Activated T-helper 1 cell treated with anti-CD3 and anti-CD28 coated beads, Interleukin-12 subunit alpha, Interleukin-12 subunit beta, Interleukin-2, Interleukin-4 antibody, amounts not matched to agents 30 ng/mL and 10 ng/mL and 1 ng/mL, durations not matched to agents 14 hours and 24 hours and 36 hours (primary cell): ENCODE data around the gene SND1. TPM values are rescaled to one million over a fixed set of nuclear protein-coding genes. Genes with fewer than 3 reads are reported as not detected.

ENCODE experiments used
- DNase-seq: peaks from one replicate; pipeline ENCODE4 v3.0.0; 2021; ENCODE audit warnings: low spot score
- H3K27ac Mint-ChIP-seq: one replicate; pipeline ENCODE4 v1.8.0; 2021; ENCODE audit warnings: mild to moderate bottlenecking, mixed read lengths
- H3K27me3 Mint-ChIP-seq: one replicate; pipeline ENCODE4 v1.8.0; 2022; ENCODE audit warnings: mild to moderate bottlenecking, moderate library complexity, mixed read lengths; ENCODE audit not compliant: insufficient read depth
- H3K36me3 Mint-ChIP-seq: one replicate; pipeline ENCODE4 v1.8.0; 2021; ENCODE audit warnings: low read depth, mixed read lengths
- H3K4me1 Mint-ChIP-seq: one replicate; pipeline ENCODE4 v1.8.0; 2021; ENCODE audit warnings: low read depth, mixed read lengths
- H3K4me3 Mint-ChIP-seq: one replicate; pipeline ENCODE4 v1.8.0; 2021; ENCODE audit warnings: mild to moderate bottlenecking, moderate library complexity, mixed read lengths
- H3K9me3 Mint-ChIP-seq: one replicate; pipeline ENCODE4 v1.8.0; 2021; ENCODE audit warnings: mixed read lengths
- intact Hi-C: fragments of 100-400 bp; cut with micrococcal nuclease; formaldehyde crosslinking; loops from one replicate; pipeline ENCODE4 v1.15.1; 2024
- total RNA-seq: library from RNA; stranded (reverse); gene quantifications from 2 replicates; pipeline ENCODE4 v1.2.3, GENCODE V29; 2022

Gene SND1
- total RNA-seq, 1 donor from 2014 or later: 292 TPM

GRCh38 chr7:128033246-128033645, 381.3 kb downstream of the SND1 start:
- no peak for DNase-seq
- intact Hi-C loops: loop anchor here (2.0 to 10.0 kb wide), 3 partner anchors 69 to 448 kb away; partner anchors contain the start of genes ARF5 and GCC1
- H3K4me1 Mint-ChIP-seq: no peaks in the 10 kb centered on the region
- no peak overlapping the region for H3K4me3 Mint-ChIP-seq
- no peak overlapping the region for H3K27ac Mint-ChIP-seq
- no peaks in the 10 kb centered on the region for H3K9me3 Mint-ChIP-seq
- peaks cover 24% of the 10 kb centered on the region for H3K36me3 Mint-ChIP-seq
- H3K27me3 Mint-ChIP-seq: peaks cover 23% of the 10 kb centered on the region

GRCh38 chr7:128034825-128035224, 382.8 kb downstream of the SND1 start:
- no peaks in the 10 kb centered on the region for H3K9me3 Mint-ChIP-seq

GRCh38 chr7:128035712-128036111, 383.7 kb downstream of the SND1 start:
- no peaks in the 10 kb centered on the region for H3K9me3 Mint-ChIP-seq
- peaks cover 14% of the 10 kb centered on the region for H3K27me3 Mint-ChIP-seq
- H3K4me3 Mint-ChIP-seq: no peak overlapping the region
- peaks cover 6% of the 10 kb centered on the region for H3K36me3 Mint-ChIP-seq
- intact Hi-C loops: loop anchor here (10.0 kb wide), 1 partner anchor 451 kb away; the partner anchor contains the start of genes ARF5 and GCC1
- H3K4me1 Mint-ChIP-seq: no peaks in the 10 kb centered on the region
- H3K27ac Mint-ChIP-seq: no peak overlapping the region
- DNase-seq: no peak

More at GRCh38 chr7:128034825-128035224, 382.8 kb downstream of the SND1 start:
- no peak for DNase-seq
- intact Hi-C loops: loop anchor here (5.0 to 10.0 kb wide), 2 partner anchors 67 to 450 kb away; partner anchors contain the start of genes ARF5 and GCC1
- H3K27ac Mint-ChIP-seq: no peak overlapping the region
- peaks cover 10% of the 10 kb centered on the region for H3K36me3 Mint-ChIP-seq
- H3K4me3 Mint-ChIP-seq: no peak overlapping the region
- no peaks in the 10 kb centered on the region for H3K4me1 Mint-ChIP-seq
- H3K27me3 Mint-ChIP-seq: peaks cover 21% of the 10 kb centered on the region

GRCh38 chr7:128036226-128036940, 384.4 kb downstream of the SND1 start:
- intact Hi-C loops: loop anchor here (10.0 kb wide), 1 partner anchor 452 kb away; the partner anchor contains the start of genes ARF5 and GCC1
- no peak overlapping the region for H3K4me3 Mint-ChIP-seq

GRCh38 chr7:128037081-128037480, 385.1 kb downstream of the SND1 start:
- no peak overlapping the region for H3K4me3 Mint-ChIP-seq
- H3K27ac Mint-ChIP-seq: no peak overlapping the region
- DNase-seq: no peak
- H3K4me1 Mint-ChIP-seq: no peaks in the 10 kb centered on the region
- peaks cover 7% of the 10 kb centered on the region for H3K36me3 Mint-ChIP-seq
- no peaks in the 10 kb centered on the region for H3K9me3 Mint-ChIP-seq
- intact Hi-C loops: loop anchor here (10.0 kb wide), 1 partner anchor 452 kb away; the partner anchor contains the start of genes ARF5 and GCC1
- H3K27me3 Mint-ChIP-seq: peaks cover 10% of the 10 kb centered on the region

More at GRCh38 chr7:128036226-128036940, 384.4 kb downstream of the SND1 start:
- Mint-ChIP-seq H3K36me3 (peaks cover 6% of the 10 kb centered on the region), H3K4me1 (no peaks in the 10 kb centered on the region), H3K27me3 (peaks cover 13% of the 10 kb centered on the region), H3K9me3 (no peaks in the 10 kb centered on the region), H3K27ac (no peak overlapping the region)
- no peak for DNase-seq

- peaks cover 8% of the 10 kb centered on the region for H3K36me3 Mint-ChIP-seq
- peaks cover 9% of the 10 kb centered on the region for H3K27me3 Mint-ChIP-seq
- H3K4me3 Mint-ChIP-seq: no peak overlapping the region
- H3K4me1 Mint-ChIP-seq: no peaks in the 10 kb centered on the region
- H3K27ac Mint-ChIP-seq: no peak overlapping the region
- no peak for DNase-seq
- H3K9me3 Mint-ChIP-seq: no peaks in the 10 kb centered on the region
- intact Hi-C loops: loop anchor here (10.0 kb wide), 1 partner anchor 453 kb away; the partner anchor contains the start of genes ARF5 and GCC1
Measured at GRCh38 chr7:128037880-128038619, 386.1 kb downstream of the SND1 start.

GRCh38 chr7:128039544-128039953, 387.6 kb downstream of the SND1 start:
- Mint-ChIP-seq H3K4me3 (no peak overlapping the region), H3K4me1 (peaks cover 8% of the 10 kb centered on the region), H3K36me3 (peaks cover 5% of the 10 kb centered on the region), H3K9me3 (no peaks in the 10 kb centered on the region), H3K27ac (no peak overlapping the region), H3K27me3 (no peaks in the 10 kb centered on the region)
- DNase-seq: no peak
- intact Hi-C loops: loop anchor here (10.0 kb wide), 1 partner anchor 455 kb away; the partner anchor contains the start of genes ARF5 and GCC1

GRCh38 chr7:128040205-128040604, 388.2 kb downstream of the SND1 start:
- Mint-ChIP-seq H3K36me3 (peaks cover 6% of the 10 kb centered on the region), H3K4me1 (peaks cover 11% of the 10 kb centered on the region), H3K4me3 (no peak overlapping the region), H3K9me3 (no peaks in the 10 kb centered on the region), H3K27ac (no peak overlapping the region), H3K27me3 (no peaks in the 10 kb centered on the region)
- intact Hi-C loops: no loop called here
- no peak for DNase-seq

- H3K4me1 Mint-ChIP-seq: peaks cover 17% of the 10 kb centered on the region
- DNase-seq: no peak
- no peaks in the 10 kb centered on the region for H3K9me3 Mint-ChIP-seq
- no peak overlapping the region for H3K27ac Mint-ChIP-seq
- intact Hi-C loops: no loop called here
- no peak overlapping the region for H3K4me3 Mint-ChIP-seq
- H3K36me3 Mint-ChIP-seq: peaks cover 6% of the 10 kb centered on the region
- H3K27me3 Mint-ChIP-seq: no peaks in the 10 kb centered on the region
Measured at GRCh38 chr7:128041203-128041602, 389.2 kb downstream of the SND1 start.

- Mint-ChIP-seq H3K36me3 (peaks cover 6% of the 10 kb centered on the region), H3K4me3 (no peak overlapping the region), H3K27me3 (no peaks in the 10 kb centered on the region), H3K9me3 (no peaks in the 10 kb centered on the region), H3K4me1 (peaks cover 17% of the 10 kb centered on the region), H3K27ac (no peak overlapping the region)
- DNase-seq: no peak
- intact Hi-C loops: no loop called here
Measured at GRCh38 chr7:128042012-128042411, 390.0 kb downstream of the SND1 start.

GRCh38 chr7:128044064-128044463, 392.1 kb downstream of the SND1 start:
- no peaks in the 10 kb centered on the region for H3K27me3 Mint-ChIP-seq
- intact Hi-C loops: no loop called here
- H3K4me3 Mint-ChIP-seq: no peak overlapping the region
- H3K9me3 Mint-ChIP-seq: no peaks in the 10 kb centered on the region
- H3K27ac Mint-ChIP-seq: no peak overlapping the region
- peaks cover 6% of the 10 kb centered on the region for H3K36me3 Mint-ChIP-seq
- H3K4me1 Mint-ChIP-seq: peaks cover 20% of the 10 kb centered on the region
- no peak for DNase-seq

GRCh38 chr7:128045158-128045557, 393.2 kb downstream of the SND1 start:
- peaks cover 31% of the 10 kb centered on the region for H3K4me1 Mint-ChIP-seq
- no peaks in the 10 kb centered on the region for H3K27me3 Mint-ChIP-seq
- no peak overlapping the region for H3K4me3 Mint-ChIP-seq
- peaks cover 10% of the 10 kb centered on the region for H3K36me3 Mint-ChIP-seq
- H3K9me3 Mint-ChIP-seq: no peaks in the 10 kb centered on the region
- intact Hi-C loops: no loop called here
- no peak for DNase-seq
- H3K27ac Mint-ChIP-seq: no peak overlapping the region

- Mint-ChIP-seq H3K4me1 (peaks cover 31% of the 10 kb centered on the region), H3K9me3 (no peaks in the 10 kb centered on the region), H3K36me3 (peaks cover 12% of the 10 kb centered on the region), H3K27ac (no peak overlapping the region), H3K27me3 (no peaks in the 10 kb centered on the region), H3K4me3 (no peak overlapping the region)
- intact Hi-C loops: no loop called here
- no peak for DNase-seq
Measured at GRCh38 chr7:128045766-128046165, 393.8 kb downstream of the SND1 start.
